GF-D8 (cell line): ENCODE data around the gene MPP7.

ENCODE experiments used
- DNase-seq: peaks from one replicate; lab custom pipeline; 2025; lab: John Stamatoyannopoulos, UW

Gene MPP7

GRCh38 chr10:28266449-28267224 is 36.2 kb downstream of the MPP7 start:
- DNase-seq, result no peak

GRCh38 chr10:28263136-28263857 is 39.6 kb downstream of the MPP7 start:
- no peak for DNase-seq

GRCh38 chr10:28256776-28257175 is 46.1 kb downstream of the MPP7 start:
- no peak for DNase-seq

GRCh38 chr10:28254290-28254985 is 48.4 kb downstream of the MPP7 start:
- no peak for DNase-seq

GRCh38 chr10:28253169-28253785 is 49.6 kb downstream of the MPP7 start:
- DNase-seq, result no peak
